Activated CD8-positive, alpha-beta memory T cell treated with anti-CD3 and anti-CD28 coated beads, Interleukin-2, amount 50 U/mL, for 4 hours (primary cell): ENCODE data around the gene UNC93B1.
"Not testable (repeated sequence)": the region's sequence is repeated elsewhere in the genome, so short reads cannot be mapped to it uniquely, and the experiment has no call there.

ENCODE experiments used
- DNase-seq: peaks from one replicate; pipeline ENCODE4 v3.0.0-alpha.2; 2020

The UNC93B1 gene

GRCh38 chr11:68007498-68008380, 3.8 kb upstream of the UNC93B1 start:
- no peak for DNase-seq

- no peak for DNase-seq
Observed at GRCh38 chr11:68006606-68007166, 2.8 kb upstream of the UNC93B1 start.

DNA sequence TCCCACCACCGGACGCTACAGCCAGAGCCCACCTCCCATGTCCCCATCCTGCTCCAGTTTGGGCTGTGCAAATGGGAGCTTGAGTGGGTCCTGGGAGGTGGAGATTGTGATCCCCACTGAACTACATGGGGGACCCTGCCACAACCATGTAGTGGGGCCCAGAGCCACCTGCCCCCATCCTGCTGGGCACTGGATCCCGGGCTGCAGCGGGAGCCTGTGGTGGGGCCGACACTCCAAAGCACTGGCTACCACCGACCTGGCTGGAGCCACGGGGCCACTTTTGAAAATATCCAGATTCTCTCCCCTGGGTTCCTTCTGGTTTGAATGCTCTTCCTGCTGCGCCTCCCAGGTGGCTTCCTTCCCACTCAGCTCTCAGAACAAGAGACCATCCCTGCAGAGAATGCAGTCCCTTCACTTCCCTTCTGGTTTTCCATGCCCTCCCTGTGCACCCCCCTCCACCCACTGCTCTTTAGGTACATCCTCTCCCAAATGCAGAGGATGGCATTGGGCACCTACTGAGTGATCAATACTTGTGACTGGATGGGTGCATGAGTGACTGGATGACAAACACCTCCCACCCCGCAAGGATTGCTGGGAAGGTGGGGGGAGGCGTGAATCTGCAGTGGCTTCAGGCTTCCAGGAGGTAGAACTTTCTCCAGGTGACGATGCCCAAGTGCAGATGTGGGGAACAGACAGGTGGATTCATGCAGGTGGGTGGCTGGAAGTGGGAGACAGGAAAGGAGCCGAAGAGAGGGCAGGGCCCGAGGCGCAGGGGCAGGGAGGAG, 846 bp upstream of the UNC93B1 start:
- DNase-seq, result no peak

DNA sequence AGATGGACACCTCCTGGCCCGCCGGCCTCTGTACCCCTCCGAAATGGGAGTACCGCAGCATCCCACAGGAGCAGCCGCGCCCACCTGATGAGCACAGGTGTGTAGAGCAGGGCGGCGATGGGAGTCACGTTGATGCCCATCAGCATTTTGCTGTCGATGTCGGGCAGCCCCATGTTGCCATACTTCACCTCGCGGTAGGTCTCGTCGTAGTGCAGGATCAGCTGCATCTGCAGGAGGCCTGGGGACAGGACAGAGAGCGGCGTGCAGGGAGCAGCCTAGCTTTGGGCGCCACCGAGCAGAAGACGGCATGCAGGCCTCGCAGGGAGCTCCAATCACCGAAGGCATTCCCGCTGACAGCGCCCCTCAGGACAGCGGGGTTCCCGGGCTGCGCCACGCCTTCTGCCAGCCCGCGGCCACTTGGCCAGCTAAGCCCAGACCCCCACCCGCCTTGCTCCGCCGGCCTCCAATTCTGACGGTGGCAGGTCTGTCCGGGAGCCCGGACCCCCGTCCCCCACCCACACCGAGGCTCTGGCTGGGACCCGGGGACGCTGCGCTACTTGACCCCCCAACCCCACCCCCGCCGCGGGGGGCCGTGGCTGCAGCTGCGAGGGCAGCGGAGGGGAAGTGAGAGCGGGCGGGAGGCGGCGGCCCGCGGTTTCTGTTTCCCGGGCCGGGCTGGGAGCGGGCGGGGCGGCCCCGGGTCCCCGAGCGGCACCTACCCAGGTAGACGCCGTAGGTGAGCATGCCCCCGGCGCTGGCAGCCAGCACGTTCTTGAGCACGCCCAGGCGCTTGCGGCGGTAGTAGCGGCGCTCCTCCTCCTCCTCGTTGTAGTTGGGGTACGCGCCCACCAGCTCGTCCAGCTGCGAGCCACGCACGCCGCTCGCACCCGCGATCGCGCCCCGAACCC, 705 bp downstream of the UNC93B1 start:
- DNase-seq, result peak; percentile 66

DNA sequence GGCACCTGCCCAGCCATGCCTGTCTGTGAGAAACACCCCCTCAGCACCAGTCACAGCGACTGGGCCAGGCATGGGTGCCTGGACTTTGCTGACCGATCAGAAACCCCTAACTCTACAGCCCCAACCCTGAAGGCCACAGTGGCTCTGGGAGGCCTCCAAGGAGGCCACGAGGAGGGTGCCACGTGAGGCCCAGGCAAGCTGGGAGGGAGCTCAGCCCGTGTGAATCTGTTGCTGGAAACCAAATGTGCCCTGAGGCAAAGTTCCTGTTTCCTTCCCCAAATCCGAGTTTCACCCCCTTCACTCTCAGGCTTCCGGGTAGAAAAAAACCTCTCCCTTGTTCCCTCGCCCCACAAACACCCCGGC, 1.3 kb downstream of the UNC93B1 start:
- DNase-seq, result no peak

DNA sequence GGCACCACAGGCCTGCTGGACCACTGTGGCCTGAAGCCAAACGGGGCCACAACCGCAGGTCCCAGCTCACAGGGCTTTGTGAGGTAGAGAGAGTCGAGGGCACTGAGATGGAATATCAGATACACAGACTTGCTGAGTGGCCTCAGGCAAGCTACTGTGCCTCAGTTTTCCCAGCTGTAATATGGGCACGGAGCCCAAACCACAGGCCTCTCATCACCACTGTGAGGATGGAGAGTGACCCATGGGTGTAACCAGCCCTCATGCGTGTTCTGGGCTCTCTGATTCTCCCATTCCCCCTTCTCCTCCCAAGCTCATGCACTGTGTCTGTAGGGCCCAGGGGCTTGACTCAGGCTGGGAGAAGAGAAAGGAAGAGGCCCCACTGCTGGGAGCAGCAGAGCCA, 4.2 kb downstream of the UNC93B1 start:
- DNase-seq, result no peak

GRCh38 chr11:67999201-67999629, 4.7 kb downstream of the UNC93B1 start:
- DNase-seq, result no peak

- no peak for DNase-seq
Observed at GRCh38 chr11:67998150-67999045, 5.5 kb downstream of the UNC93B1 start.

DNA sequence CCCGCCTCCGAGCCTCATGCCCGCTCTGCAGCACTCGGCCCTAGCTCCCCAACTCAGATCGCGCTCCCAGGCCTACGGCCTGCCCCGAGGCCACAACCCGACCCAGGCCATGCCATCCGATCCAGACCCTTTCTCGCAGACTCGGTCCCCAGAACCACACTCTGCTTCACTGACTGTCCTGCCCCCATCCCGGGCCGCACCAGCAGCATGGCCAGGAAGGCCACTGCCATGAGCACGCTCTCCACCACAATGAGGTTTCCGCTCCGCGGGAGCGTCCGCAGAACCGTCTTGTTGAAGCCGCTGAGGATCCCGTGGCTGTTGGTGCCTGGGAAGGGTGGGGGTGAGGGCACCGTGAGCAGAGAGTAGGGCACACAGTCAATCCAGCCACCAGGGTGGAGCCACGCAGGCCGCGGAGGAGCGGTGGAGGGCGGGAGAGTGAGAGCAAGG, 6.4 kb downstream of the UNC93B1 start:
- no peak for DNase-seq

- no peak for DNase-seq
Observed at GRCh38 chr11:67996622-67997474, 7.0 kb downstream of the UNC93B1 start.

GRCh38 chr11:67996051-67996450, 7.8 kb downstream of the UNC93B1 start:
- no peak for DNase-seq

GRCh38 chr11:67995579-67995978, 8.3 kb downstream of the UNC93B1 start:
- not testable (repeated sequence) for DNase-seq

- not testable (repeated sequence) for DNase-seq
Observed at GRCh38 chr11:67995129-67995528, 8.8 kb downstream of the UNC93B1 start.

- DNase-seq, result not testable (repeated sequence)
Observed at GRCh38 chr11:67994387-67994786, 9.5 kb downstream of the UNC93B1 start.

DNA sequence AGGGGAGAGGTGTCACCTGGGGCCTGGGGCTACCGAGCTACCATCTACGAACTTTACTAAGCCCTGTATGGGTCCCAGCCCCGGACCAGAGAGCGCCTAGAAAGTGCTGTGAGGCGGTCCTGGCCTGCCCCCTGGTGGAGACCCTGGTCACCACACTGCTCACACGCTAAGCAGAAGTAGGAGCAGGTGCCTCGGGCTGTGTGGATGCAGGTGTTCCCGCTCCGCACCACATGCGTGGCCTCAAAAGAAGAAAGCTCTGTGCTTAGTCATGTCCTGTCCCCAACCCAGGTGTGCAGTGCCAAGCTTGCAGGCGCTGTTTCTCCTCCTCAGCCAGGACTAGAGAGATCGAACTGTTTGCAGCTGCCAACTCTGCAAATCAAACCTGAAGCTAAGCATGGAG, 10.1 kb downstream of the UNC93B1 start:
- DNase-seq, result peak; percentile 45

- DNase-seq, result not testable (repeated sequence)
Observed at GRCh38 chr11:67991347-67992121, 12.4 kb downstream of the UNC93B1 start.

GRCh38 chr11:67990546-67991346, 13.2 kb downstream of the UNC93B1 start:
- not testable (repeated sequence) for DNase-seq

DNA sequence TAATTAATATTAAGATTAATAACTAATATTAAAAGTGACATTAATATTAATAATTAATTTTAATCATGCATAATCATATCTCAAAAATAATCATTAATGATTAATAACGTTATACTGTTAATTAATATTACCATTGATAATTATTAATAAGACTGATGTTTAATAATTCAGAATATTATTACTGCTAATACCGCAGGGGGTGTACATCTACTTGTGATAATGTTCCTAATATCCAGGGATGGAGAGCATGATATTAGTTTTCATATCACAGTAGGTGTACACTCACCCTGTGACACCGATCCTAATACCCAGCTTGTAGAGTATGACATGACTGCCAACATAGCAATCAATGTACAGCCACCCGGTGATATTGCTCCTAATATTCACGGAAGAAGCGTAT, 18.6 kb downstream of the UNC93B1 start:
- DNase-seq, result not testable (repeated sequence)

- no peak for DNase-seq
Observed at GRCh38 chr11:67983951-67984350, 19.9 kb downstream of the UNC93B1 start.
